ENCODE results near the gene ACBD4.
A peak's percentile ranks its signal among the peaks of the same experiment; 100 is the strongest.

Gene ACBD4

GRCh38 chr17:45161288-45162024, 26.0 kb downstream of the ACBD4 start, which contains the start of gene HEXIM2:
HEXIM2 (plus strand) TSS chr17:45161875; CDS start chr17:45162794, 919 bp downstream.
- DNase-seq = peak; percentile 98

GRCh38 chr17:45162025-45162687, 26.7 kb downstream of the ACBD4 start:
- DNase-seq = no peak

- DNase-seq = no peak
Measured at GRCh38 chr17:45164734-45165269, 29.3 kb downstream of the ACBD4 start.

GRCh38 chr17:45168991-45169752, 33.7 kb downstream of the ACBD4 start:
- DNase-seq = no peak

GRCh38 chr17:45170280-45170930, 34.9 kb downstream of the ACBD4 start:
- no peak for DNase-seq

- no peak for DNase-seq
Measured at GRCh38 chr17:45170931-45171337, 35.4 kb downstream of the ACBD4 start.

GRCh38 chr17:45171338-45172231, 36.1 kb downstream of the ACBD4 start:
- no peak for DNase-seq

GRCh38 chr17:45172232-45172540, 36.7 kb downstream of the ACBD4 start:
- no peak for DNase-seq

- peak; percentile 34 for DNase-seq
Measured at GRCh38 chr17:45172541-45173286, 37.2 kb downstream of the ACBD4 start.

- DNase-seq = no peak
Measured at GRCh38 chr17:45175759-45176115, 40.2 kb downstream of the ACBD4 start.

- DNase-seq = no peak
Measured at GRCh38 chr17:45177563-45177962, 42.1 kb downstream of the ACBD4 start.

GRCh38 chr17:45184144-45184543, 48.7 kb downstream of the ACBD4 start:
- DNase-seq = no peak

GRCh38 chr17:45186801-45187354, 51.4 kb downstream of the ACBD4 start:
- DNase-seq = no peak

- no peak for DNase-seq
Measured at GRCh38 chr17:45189009-45189408, 53.5 kb downstream of the ACBD4 start.

GRCh38 chr17:45190503-45191255, 55.2 kb downstream of the ACBD4 start:
- no peak for DNase-seq

Measured in activated CD4-positive, alpha-beta T cell treated with anti-CD3 and anti-CD28 coated beads, Interleukin-2, amount 50 U/mL, for 1 hour (primary cell).